ENCODE measurements around the gene DTL.

DTL gene

GRCh38 chr1:212153635-212154034 is 118.1 kb downstream of the DTL start:
- no peak overlapping the region for H3K4me3 ChIP-seq (ENCODE audit: low read length)
- DNase-seq (ENCODE audit: low read depth, low spot score) = no peak
